B cell (primary cell): ENCODE data around the gene MARCHF7.

ENCODE experiments used
- CTCF ChIP-seq: fragments of 200-600 bp; IDR thresholded peaks from one replicate; pipeline ENCODE4 v1.8.0; 2022; ENCODE audit warnings: antibody characterized with exemption, mild to moderate bottlenecking
- EZH2 ChIP-seq: IDR thresholded peaks from 2 replicates; pipeline ENCODE4 v1.6.1; 2012; ENCODE audit warnings: borderline replicate concordance, low read depth, mild to moderate bottlenecking, moderate library complexity, low read length; ENCODE audit not compliant: insufficient read depth, poor library complexity, severe bottlenecking

DNA sequence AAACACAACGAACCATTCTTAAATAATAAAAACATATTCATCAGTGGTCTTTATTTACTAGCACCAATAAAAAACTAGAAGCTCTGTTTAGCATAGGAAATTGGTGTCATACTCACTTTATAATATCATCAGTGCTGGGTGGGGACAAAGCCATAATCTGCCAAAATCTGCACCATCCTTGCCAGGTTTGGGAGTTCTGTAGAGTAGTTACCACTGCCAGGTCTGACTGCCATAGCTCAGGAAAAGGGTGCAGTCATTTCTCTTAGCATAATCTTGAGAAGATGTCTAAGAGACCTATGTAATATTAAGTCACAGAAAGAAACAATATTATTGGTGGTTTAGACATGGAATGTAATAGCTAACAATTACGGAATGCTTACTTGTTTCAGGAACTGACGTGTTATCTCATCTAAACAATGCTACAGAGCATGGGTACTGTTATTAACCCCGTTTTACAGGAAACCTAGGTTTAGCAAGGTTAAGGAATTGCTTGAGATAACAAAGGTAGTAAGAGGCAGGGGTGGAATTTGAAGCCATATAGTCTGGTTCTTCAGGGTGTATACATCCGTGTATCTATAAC, 1.6 kb upstream of the MARCHF7 start:
- TF ChIP-seq CTCF (no peak), EZH2 (no peak)
